Measurements from ENCODE around the gene SMKR1. TPM values are rescaled to one million over a fixed set of nuclear protein-coding genes. Genes with fewer than 3 reads are reported as not detected.

Gene SMKR1
- total and polyA plus RNA-seq, 4 donors = 0.51 to 3.6 (median 1.9) TPM

DNA sequence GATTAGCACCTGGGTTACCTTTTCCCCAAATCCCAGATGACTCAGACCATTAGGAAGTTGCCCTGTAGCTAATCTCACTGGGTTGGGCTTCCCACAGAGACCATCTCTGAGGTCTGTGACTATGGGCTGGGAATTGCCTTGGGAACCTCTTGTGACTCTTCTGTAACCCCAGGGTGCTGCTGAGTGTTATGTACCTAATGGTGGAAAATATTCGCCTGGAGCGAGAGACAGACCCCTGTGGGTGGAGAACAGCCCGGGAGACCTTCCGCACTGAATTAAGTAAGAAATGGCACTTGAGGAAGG, 48.1 kb upstream of the SMKR1 start:
- ATAC-seq (ENCODE audit: insufficient read depth, low FRiP score) (no peak), DNase-seq (no peak)
- TF ChIP-seq, protein P1, sequence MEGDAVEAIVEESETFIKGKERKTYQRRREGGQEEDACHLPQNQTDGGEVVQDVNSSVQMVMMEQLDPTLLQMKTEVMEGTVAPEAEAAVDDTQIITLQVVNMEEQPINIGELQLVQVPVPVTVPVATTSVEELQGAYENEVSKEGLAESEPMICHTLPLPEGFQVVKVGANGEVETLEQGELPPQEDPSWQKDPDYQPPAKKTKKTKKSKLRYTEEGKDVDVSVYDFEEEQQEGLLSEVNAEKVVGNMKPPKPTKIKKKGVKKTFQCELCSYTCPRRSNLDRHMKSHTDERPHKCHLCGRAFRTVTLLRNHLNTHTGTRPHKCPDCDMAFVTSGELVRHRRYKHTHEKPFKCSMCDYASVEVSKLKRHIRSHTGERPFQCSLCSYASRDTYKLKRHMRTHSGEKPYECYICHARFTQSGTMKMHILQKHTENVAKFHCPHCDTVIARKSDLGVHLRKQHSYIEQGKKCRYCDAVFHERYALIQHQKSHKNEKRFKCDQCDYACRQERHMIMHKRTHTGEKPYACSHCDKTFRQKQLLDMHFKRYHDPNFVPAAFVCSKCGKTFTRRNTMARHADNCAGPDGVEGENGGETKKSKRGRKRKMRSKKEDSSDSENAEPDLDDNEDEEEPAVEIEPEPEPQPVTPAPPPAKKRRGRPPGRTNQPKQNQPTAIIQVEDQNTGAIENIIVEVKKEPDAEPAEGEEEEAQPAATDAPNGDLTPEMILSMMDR (IDR thresholded peaks at IDR 0.05; ENCODE audit: control extremely low read depth, extremely low read depth) = no peak
- Histone ChIP-seq H3K4me1 (ENCODE audit: control insufficient read depth in 5 of 5, insufficient read depth in 5 of 5, low read length in 5 of 5) (peaks cover 0 to 7% (median 0%) of the 10 kb centered on the region in 5 donors), H3K9ac (ENCODE audit: insufficient read depth in 1 of 2, low read length in 2 of 2) (no peak overlapping the region), H3K4me3 (no peak overlapping the region), H3K9me3 (ENCODE audit: control insufficient read depth in 4 of 4, insufficient read depth in 3 of 4, low read length in 3 of 4) (peaks cover 0 to 3% (median under 1%) of the 10 kb centered on the region in 4 donors), H3K27ac (ENCODE audit: low read depth in 1 of 2, low read length in 1 of 2) (no peak overlapping the region), H3K36me3 (ENCODE audit: control insufficient read depth in 4 of 4, insufficient read depth in 4 of 4, low read length in 4 of 4) (peaks cover 0 to 16% (median 2%) of the 10 kb centered on the region in 4 donors), H3K27me3 (ENCODE audit: control insufficient read depth in 3 of 3, insufficient read depth in 3 of 3, low read length in 2 of 3) (no peaks in the 10 kb centered on the region)
- WGBS, 2 donors = 94 to 99% methylated on average over 4 of the region's 4 CpGs

DNA sequence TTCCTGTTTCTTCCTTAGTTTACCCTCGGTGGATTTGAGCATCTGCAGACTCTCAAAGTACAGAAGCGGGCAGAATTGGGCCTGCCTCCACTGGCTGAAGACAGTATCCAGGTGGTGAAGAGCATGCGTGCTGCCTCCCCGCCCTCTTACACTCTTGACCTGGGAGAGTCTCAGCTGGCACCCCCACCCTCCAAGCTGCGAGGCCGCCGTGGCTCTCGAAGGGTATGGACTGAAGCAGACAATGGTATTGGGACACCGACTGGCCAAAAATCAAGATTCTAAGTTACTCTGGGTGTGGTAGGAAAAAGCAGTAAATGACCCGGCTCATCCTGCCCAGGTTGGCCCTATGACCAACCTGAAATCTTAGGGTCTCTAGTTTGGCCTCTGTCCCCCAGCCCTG, 45.9 kb upstream of the SMKR1 start:
- H3K9me3 ChIP-seq (ENCODE audit: control insufficient read depth in 4 of 4, insufficient read depth in 3 of 4, low read length in 3 of 4) = no peaks in the 10 kb centered on the region
- TF ChIP-seq, protein P1 (IDR thresholded peaks at IDR 0.05; ENCODE audit: control extremely low read depth, extremely low read depth) = no peak
- DNase-seq = no peak
- H3K4me3 ChIP-seq = no peak overlapping the region
- peaks cover 0 to 7% (median 0%) of the 10 kb centered on the region in 5 donors for H3K4me1 ChIP-seq (ENCODE audit: control insufficient read depth in 5 of 5, insufficient read depth in 5 of 5, low read length in 5 of 5)
- no peak for ATAC-seq (ENCODE audit: insufficient read depth, low FRiP score)
- no peaks in the 10 kb centered on the region for H3K27me3 ChIP-seq (ENCODE audit: control insufficient read depth in 3 of 3, insufficient read depth in 3 of 3, low read length in 2 of 3)
- H3K27ac ChIP-seq (ENCODE audit: low read depth in 1 of 2, low read length in 1 of 2) = no peak overlapping the region
- H3K9ac ChIP-seq (ENCODE audit: insufficient read depth in 1 of 2, low read length in 2 of 2) = no peak overlapping the region
- WGBS, 2 donors = 94 to 96% methylated on average over 10 of the region's 10 CpGs
- H3K36me3 ChIP-seq (ENCODE audit: control insufficient read depth in 4 of 4, insufficient read depth in 4 of 4, low read length in 4 of 4) = peaks cover 0 to 23% (median 0%) of the 10 kb centered on the region in 4 donors

DNA sequence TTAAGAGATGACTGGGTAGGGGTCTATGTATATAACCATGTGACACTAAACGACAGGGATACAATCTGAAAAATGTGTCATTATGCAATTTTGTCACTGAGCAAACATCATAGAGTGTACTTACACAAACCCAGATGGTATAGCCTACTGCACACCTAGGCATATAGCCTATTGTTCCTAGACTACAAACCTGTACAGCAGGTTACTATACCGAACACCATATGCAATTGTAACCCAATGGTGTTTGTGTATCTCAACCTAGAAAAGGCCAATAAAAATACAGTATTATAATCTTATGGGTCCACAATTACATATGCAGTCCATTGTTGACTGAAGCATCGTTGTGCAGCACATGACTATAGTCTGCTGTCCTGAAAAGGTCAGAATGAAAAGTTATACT, 45.2 kb upstream of the SMKR1 start:
- TF ChIP-seq, protein P1 (IDR thresholded peaks at IDR 0.05; ENCODE audit: control extremely low read depth, extremely low read depth) = no peak
- Histone ChIP-seq H3K9ac (ENCODE audit: insufficient read depth in 1 of 2, low read length in 2 of 2) (no peak overlapping the region), H3K4me3 (no peak overlapping the region), H3K36me3 (ENCODE audit: control insufficient read depth in 4 of 4, insufficient read depth in 4 of 4, low read length in 4 of 4) (peaks cover 0 to 23% (median 0%) of the 10 kb centered on the region in 4 donors), H3K27ac (ENCODE audit: low read depth in 1 of 2, low read length in 1 of 2) (no peak overlapping the region), H3K27me3 (ENCODE audit: control insufficient read depth in 3 of 3, insufficient read depth in 3 of 3, low read length in 2 of 3) (no peaks in the 10 kb centered on the region), H3K9me3 (ENCODE audit: control insufficient read depth in 4 of 4, insufficient read depth in 3 of 4, low read length in 3 of 4) (no peaks in the 10 kb centered on the region), H3K4me1 (ENCODE audit: control insufficient read depth in 5 of 5, insufficient read depth in 5 of 5, low read length in 5 of 5) (peaks cover 0 to 7% (median 0%) of the 10 kb centered on the region in 5 donors)
- DNase-seq = peak in 1 of 3 donors; percentile 3
- 87 to 91% methylated on average over 3 of the region's 3 CpGs for WGBS, 2 donors
- no peak for ATAC-seq (ENCODE audit: insufficient read depth, low FRiP score)

DNA sequence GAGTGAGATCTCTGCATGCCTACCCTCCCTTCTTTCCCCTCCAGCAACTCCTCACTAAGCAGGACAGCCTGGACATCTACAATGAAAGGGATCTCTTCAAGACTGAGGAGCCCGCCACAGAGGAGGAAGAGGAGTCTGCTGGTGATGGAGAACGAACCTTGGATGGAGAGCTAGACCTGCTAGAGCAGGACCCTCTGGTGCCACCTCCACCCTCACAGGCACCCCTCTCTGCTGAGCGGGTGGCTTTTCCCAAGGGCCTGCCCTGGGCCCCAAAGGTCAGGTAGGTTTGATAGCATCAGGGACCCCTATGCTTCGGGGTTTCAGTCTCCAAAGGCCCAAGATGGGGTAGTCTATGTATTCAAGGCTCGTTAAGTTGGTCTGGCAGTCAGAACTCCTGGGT, 44.2 kb upstream of the SMKR1 start:
- Histone ChIP-seq H3K36me3 (ENCODE audit: control insufficient read depth in 4 of 4, insufficient read depth in 4 of 4, low read length in 4 of 4) (peaks cover 0 to 25% (median 0%) of the 10 kb centered on the region in 4 donors), H3K9me3 (ENCODE audit: control insufficient read depth in 4 of 4, insufficient read depth in 3 of 4, low read length in 3 of 4) (no peaks in the 10 kb centered on the region), H3K27me3 (ENCODE audit: control insufficient read depth in 3 of 3, insufficient read depth in 3 of 3, low read length in 2 of 3) (no peaks in the 10 kb centered on the region), H3K27ac (ENCODE audit: low read depth in 1 of 2, low read length in 1 of 2) (no peak overlapping the region), H3K4me3 (no peak overlapping the region), H3K9ac (ENCODE audit: insufficient read depth in 1 of 2, low read length in 2 of 2) (no peak overlapping the region), H3K4me1 (ENCODE audit: control insufficient read depth in 5 of 5, insufficient read depth in 5 of 5, low read length in 5 of 5) (peaks cover 0 to 2% (median 0%) of the 10 kb centered on the region in 5 donors)
- TF ChIP-seq, protein P1 (IDR thresholded peaks at IDR 0.05; ENCODE audit: control extremely low read depth, extremely low read depth) = no peak
- DNase-seq (no peak), ATAC-seq (ENCODE audit: insufficient read depth, low FRiP score) (no peak)
- WGBS, 2 donors = 97 to 100% methylated on average over 5 of the region's 5 CpGs

Measured in lung (tissue), 12 donors.